GM10266 (cell line): ENCODE results near the gene NAV3.

Experiments
- DNase-seq: peaks from one replicate; pipeline ENCODE4 v3.0.0; 2012; ENCODE audit errors: extremely low spot score
- TF ChIP-seq, protein P1 (sequence below): IDR thresholded peaks from 2 replicates; pipeline ENCODE4 v1.5.1; 2012; ENCODE audit warnings: mild to moderate bottlenecking, low read depth; ENCODE audit not compliant: control insufficient read depth, insufficient read depth; ENCODE audit errors: missing control alignments

Gene NAV3

DNA sequence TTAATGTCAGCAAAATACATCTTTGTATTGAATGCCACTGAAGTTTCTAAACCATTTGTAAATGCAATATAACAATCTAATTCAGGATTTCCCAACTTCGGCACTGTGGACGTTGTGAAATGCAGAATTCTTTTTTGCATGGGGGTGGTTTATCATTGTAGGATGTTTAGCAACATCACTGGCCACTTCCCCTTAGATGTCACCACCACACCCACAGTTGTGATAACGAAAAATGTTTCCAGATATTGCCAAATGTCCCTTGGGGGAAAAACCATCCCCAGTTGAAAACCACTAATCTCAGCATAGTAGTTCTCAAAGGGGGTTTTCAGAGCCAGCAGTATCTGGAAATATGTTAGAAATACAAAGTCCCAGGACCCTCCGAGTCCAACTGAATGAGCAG is 203.3 kb downstream of the NAV3 start:
- TF ChIP-seq, protein P1, sequence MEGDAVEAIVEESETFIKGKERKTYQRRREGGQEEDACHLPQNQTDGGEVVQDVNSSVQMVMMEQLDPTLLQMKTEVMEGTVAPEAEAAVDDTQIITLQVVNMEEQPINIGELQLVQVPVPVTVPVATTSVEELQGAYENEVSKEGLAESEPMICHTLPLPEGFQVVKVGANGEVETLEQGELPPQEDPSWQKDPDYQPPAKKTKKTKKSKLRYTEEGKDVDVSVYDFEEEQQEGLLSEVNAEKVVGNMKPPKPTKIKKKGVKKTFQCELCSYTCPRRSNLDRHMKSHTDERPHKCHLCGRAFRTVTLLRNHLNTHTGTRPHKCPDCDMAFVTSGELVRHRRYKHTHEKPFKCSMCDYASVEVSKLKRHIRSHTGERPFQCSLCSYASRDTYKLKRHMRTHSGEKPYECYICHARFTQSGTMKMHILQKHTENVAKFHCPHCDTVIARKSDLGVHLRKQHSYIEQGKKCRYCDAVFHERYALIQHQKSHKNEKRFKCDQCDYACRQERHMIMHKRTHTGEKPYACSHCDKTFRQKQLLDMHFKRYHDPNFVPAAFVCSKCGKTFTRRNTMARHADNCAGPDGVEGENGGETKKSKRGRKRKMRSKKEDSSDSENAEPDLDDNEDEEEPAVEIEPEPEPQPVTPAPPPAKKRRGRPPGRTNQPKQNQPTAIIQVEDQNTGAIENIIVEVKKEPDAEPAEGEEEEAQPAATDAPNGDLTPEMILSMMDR: no peak
- no peak for DNase-seq

DNA sequence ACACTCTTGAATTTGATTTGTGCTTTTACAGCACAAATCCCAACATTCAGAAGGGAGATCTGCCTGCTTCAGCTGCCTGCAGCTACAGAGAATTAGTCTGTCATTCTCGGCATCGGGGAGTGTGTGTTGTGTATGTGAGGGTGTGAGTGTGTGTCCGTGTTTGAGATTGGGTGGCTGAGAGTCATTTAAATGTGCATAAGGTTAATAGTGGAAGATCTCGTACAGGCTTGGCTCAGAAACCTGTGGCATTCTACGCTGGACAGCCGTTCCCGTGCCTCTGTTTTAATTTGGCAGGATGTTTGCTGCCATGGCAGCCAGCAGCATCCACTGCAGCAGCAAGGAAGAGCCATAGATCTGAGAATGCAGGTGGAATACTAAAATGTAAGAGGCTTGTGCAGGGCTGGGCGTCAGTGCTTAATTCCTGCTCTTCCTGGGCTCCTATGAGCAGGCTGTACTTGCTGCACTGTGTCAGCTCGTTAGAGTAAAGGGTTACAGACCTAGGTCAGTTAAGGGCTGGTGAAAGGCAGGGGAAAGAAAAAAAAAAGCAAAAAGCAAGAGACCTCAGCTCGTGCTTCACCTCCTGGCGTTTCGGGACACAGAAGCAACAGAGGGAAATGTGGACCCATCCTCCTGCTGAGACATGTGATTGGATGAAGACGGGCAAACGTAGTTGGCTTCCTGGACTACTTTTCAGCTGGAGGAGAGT is 205.4 kb downstream of the NAV3 start:
- TF ChIP-seq, protein P1: no peak
- DNase-seq: no peak

DNA sequence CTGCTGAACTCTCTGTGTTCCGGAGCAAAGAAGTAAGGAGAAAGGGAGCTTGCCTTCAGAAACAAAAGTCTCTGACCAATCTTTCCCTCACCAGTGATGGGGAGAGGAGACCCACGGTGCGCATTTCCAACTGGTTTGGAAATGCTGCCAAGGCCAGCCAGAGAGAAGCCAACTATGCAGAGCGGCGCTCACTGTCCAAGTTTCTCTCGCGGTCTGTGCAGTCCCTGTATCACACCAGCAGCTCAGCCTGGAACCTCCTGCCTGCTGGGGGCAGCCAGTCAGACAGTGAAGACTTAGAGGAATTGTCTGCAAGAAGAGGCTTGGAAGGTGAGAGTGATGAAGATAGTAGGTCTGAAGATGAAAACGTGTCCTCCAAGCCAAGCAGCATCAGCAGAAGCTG is 206.2 kb downstream of the NAV3 start:
- DNase-seq: no peak
- TF ChIP-seq, protein P1: no peak

DNA sequence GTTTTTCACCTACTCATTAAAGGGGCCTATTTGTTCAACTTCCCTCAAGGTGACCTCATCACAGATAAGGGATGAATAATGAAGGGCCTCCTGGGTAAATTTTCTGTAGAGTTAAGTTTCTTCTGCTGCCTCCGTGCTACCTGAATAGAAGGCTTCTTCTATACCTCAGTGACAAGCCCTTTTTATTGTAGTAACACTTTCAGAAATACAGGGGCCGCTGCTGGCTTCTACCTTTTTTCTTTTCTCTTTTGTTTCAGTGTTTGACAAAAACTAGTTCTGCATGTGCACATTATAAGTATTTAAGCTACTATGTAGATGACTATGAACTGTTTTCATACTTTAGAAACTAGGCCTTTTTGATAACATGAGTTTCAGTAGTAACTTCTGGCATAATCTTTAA is 207.0 kb downstream of the NAV3 start:
- no peak for DNase-seq
- TF ChIP-seq, protein P1: no peak

DNA sequence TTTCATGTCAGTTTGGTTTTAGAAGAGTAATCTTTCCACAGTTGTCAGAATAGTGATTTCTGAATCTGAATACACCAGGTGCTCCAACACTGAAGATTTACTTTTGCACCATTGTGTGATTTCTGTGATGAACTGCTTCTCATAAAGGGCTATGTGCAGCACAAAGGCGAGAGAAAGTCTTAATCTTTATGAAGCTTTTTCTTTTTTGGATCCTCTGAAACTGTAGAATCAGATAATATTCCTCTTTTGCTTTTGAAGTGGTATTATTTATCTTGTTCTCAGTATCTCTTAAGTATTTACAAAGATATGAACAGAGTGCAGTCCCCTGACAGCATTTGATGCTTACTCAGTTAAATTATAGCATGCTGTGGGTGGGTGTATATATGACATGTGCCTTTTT is 207.8 kb downstream of the NAV3 start:
- TF ChIP-seq, protein P1: no peak
- no peak for DNase-seq

DNA sequence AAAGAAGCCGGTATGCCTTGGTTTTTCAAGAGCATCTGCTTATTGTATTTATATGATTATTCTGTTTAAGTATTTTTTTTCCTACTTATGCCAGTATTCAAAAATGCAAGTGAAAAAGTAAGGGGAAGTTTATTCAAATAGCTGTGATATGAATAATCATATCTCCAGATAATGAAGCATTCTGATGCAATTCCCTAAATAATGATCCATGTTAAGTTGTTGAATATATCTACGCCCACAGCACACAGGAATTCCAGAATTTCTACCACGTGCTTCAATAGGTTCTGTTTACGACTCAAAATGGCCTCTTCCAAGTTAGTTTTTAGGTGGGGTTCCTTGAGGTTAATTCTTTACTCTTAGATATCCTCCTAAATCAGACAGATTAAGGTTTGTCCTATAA is 208.3 kb downstream of the NAV3 start:
- TF ChIP-seq, protein P1: no peak
- DNase-seq: no peak

DNA sequence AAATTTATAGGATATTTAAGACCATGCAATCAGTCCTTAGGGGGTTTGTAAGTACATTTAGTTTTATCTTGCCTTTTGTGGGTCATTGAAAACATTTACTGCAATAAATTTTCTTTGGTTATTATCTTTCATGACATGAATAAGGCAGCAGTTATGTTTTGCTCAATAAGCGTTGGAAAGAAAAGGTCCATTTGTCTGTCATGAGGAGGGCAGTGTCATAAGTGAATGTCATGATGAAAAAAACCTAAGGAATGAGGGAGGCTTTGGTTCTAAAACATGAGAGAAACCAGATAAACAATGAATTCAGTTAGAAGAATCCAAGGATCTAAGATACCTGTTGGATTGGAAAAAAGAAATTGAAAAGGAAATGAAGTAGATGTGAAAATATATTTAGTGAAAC is 209.4 kb downstream of the NAV3 start:
- TF ChIP-seq, protein P1: no peak

More for the DNA sequence above, 209.4 kb downstream of the NAV3 start:
- DNase-seq: no peak
